GM12891 (cell line): ENCODE results near the gene BIVM. TPM values are rescaled to one million over a fixed set of nuclear protein-coding genes. Genes with fewer than 3 reads are reported as not detected.

Source experiments
- DNase-seq: peaks from one replicate; pipeline ENCODE4 v3.0.0; 2011; ENCODE audit warnings: low spot score; ENCODE audit not compliant: insufficient read length
- FAIRE-seq: peaks from 2 replicates; lab custom pipeline; 2011; peaks lifted over from hg19 to GRCh38; lab: Jason Lieb, UNC
- PAX5 ChIP-seq: IDR thresholded peaks from 2 replicates; pipeline ENCODE4 v1.6.1; 2011; ENCODE audit warnings: low read length, moderate library complexity, mild to moderate bottlenecking; ENCODE audit not compliant: insufficient read depth, severe bottlenecking
- POLR2A ChIP-seq: IDR thresholded peaks from 2 replicates; pipeline ENCODE4 v1.6.1; 2011; ENCODE audit warnings: low read depth, low read length, control low read depth
- POLR2AphosphoS5 ChIP-seq: IDR thresholded peaks from 2 replicates; pipeline ENCODE4 v1.6.1; 2011; ENCODE audit warnings: low read depth, low read length, control low read depth
- POU2F2 ChIP-seq: IDR thresholded peaks from 2 replicates; pipeline ENCODE4 v1.6.1; 2011; ENCODE audit warnings: low read depth, mild to moderate bottlenecking, control low read depth, low read length, moderate library complexity
- SPI1 ChIP-seq: IDR thresholded peaks from 2 replicates; pipeline ENCODE4 v1.6.1; 2011; ENCODE audit warnings: low read depth, low read length, control low read depth
- TAF1 ChIP-seq: IDR thresholded peaks from 2 replicates; pipeline ENCODE4 v1.6.1; 2011; ENCODE audit warnings: low read depth, low read length, control low read depth
- polyA plus RNA-seq: library from polyadenylated mRNA; unstranded; fragments of >200 nt; gene quantifications from one replicate; pipeline ENCODE4 v1.2.1, GENCODE V29; 2012; ENCODE audit warnings: low read depth, missing spikeins, inconsistent platforms; ENCODE audit not compliant: missing spikeins

The BIVM gene, protein sequence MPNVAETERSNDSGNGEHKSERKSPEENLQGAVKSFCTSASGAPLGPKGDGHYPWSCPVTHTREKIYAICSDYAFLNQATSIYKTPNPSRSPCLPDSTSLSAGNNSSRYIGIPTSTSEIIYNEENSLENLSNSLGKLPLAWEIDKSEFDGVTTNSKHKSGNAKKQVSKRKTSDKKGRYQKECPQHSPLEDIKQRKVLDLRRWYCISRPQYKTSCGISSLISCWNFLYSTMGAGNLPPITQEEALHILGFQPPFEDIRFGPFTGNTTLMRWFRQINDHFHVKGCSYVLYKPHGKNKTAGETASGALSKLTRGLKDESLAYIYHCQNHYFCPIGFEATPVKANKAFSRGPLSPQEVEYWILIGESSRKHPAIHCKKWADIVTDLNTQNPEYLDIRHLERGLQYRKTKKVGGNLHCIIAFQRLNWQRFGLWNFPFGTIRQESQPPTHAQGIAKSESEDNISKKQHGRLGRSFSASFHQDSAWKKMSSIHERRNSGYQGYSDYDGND
- polyA plus RNA-seq = 8.1 TPM

DNA sequence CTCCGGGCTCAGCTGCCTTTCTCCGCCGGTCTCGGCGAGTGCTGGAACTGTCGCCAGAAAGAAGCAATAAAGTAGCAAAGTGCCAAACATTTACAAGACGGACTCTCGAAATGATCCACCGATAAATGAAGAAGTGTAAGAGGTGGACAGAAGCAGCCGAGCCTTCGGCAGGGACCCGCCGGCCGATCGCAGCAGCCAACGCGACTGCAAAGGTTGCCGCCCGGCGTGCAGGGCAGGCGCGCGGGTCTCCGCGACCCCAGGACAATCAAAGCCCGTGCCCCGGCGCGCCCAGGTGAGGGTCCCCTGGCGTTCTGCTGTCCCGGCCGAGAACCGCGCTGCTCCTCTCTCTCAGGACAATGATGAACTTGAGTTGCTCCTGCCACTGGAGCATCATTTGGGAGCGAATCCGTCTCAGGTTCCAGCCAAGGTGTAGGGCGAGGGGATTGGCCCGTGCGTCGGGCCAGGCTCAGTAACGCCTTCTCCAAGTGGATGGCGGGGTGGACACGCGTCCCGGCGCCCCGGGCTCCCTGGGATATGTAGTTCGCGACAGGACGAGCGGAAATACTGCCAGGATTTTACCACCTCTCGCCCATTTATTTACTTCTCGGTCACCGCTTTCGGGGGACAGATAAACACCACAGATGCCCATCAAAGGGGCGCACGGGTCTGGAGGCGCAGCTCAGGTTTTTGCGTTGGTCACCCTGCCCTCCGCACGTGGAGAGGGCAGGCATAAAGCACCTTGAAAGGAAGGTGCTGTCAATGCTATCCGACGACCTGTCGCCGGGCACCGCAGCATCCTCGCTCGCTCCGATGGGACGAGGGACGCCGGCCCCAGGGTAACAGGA is at the start of gene BIVM, which contains the start of gene POGLUT2:
Gene BIVM, plus strand, starts transcription at position 539 of the 845 bp plus-strand sequence. CDS start 8,149 bp downstream, outside the sequence.
Gene POGLUT2, minus strand, starts transcription at position 396 of the 845 bp plus-strand sequence. Its CDS starts 306 bp downstream, at position 90.
- FAIRE-seq (peak; percentile 92), DNase-seq (peak; percentile 83)
- no peak for TF ChIP-seq POLR2A
- no peak for TF ChIP-seq TAF1
- TF ChIP-seq PAX5 = no peak
- TF ChIP-seq POU2F2 = no peak
- TF ChIP-seq SPI1 = no peak
- no peak for TF ChIP-seq POLR2AphosphoS5

DNA sequence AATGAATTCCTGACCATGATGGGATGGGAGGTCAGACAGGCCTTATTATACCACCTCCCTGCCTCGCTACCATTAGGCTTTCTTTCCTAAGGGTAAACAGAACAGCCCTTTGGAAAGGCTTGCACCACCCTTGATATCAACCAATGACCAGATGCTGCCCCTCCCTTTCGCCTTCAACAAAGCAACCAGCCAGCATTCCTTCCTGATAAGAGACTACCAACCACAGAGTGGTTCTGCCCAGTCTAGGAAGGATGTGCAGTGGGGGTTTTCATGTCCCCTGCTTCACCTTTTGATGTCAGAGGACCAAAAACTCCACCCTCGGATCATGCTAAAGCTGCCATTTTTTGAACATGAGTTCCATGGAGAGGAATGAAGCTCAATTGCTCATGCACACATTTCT is 47.0 kb upstream of the BIVM start:
- TF ChIP-seq POLR2AphosphoS5 (no peak), PAX5 (no peak), SPI1 (no peak), POU2F2 (no peak), POLR2A (no peak)
- FAIRE-seq (no peak), DNase-seq (no peak)

DNA sequence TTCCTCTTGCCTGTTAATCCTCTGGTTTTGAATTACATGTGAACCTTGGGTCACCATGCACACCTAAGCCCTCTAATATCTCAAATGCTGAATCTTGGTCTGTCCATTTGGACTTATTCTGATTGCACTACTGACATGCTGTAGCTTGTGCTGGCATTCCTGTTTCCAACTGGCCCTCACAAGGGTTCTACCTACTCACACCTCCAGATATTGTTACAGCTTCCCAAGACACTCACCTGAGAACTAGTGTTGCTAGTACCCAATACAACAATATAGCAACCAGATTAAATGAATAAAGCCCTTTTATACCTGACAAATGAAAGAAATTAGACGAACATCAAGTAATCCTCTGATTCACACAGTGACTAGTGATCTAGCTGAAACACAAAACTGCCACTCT is 41.9 kb upstream of the BIVM start:
- no peak for FAIRE-seq
- no peak for DNase-seq
- no peak for TF ChIP-seq SPI1
- TF ChIP-seq POLR2A = no peak
- no peak for TF ChIP-seq PAX5
- TF ChIP-seq POU2F2 = no peak
- TF ChIP-seq POLR2AphosphoS5 = no peak
- no peak for TF ChIP-seq TAF1

DNA sequence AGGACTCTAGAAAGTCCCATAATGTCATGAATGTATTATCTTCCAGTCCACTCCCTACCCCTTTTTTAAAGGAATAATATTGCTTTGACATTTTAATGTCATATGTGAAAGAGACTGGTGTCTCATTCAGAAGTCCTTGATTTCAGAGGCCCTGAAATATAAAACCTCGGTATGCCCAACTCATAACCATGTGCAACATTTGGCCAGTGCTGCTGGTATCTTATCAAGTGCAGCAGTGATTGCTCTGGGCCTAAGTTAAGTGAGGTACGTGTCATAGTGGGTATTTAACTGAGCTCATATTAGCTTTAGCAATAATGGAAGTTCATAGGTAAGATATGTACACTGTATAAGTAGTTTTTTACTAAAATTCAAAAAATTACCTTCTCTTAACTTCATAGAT is 40.1 kb upstream of the BIVM start:
- TF ChIP-seq POLR2AphosphoS5 = no peak
- TF ChIP-seq TAF1 = no peak
- no peak for TF ChIP-seq POLR2A
- no peak for TF ChIP-seq SPI1
- TF ChIP-seq POU2F2 = no peak
- TF ChIP-seq PAX5 = no peak
- FAIRE-seq (no peak), DNase-seq (no peak)

DNA sequence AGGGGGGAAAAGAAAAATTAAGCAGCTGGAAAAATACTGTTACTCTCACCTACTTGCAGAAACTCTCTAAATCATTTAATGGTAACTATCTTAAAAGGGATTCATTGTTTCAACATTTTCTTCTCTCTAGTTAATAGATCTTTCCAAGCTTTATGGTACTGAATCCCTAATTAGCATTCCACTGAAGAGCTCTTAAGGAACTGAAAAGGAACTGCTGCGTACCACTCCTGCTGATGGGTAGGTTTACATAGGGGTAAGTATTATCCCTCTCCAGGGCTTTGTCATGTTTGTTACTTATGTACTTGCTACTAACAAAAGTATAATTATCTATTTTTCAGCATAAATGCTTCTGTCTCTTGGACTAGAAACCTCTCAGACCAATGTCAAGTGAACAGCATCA is 37.8 kb upstream of the BIVM start:
- DNase-seq = no peak
- no peak for TF ChIP-seq POLR2A
- TF ChIP-seq POLR2AphosphoS5 = no peak
- no peak for TF ChIP-seq SPI1
- no peak for TF ChIP-seq PAX5
- TF ChIP-seq TAF1 = no peak
- TF ChIP-seq POU2F2 = no peak
- FAIRE-seq = no peak

DNA sequence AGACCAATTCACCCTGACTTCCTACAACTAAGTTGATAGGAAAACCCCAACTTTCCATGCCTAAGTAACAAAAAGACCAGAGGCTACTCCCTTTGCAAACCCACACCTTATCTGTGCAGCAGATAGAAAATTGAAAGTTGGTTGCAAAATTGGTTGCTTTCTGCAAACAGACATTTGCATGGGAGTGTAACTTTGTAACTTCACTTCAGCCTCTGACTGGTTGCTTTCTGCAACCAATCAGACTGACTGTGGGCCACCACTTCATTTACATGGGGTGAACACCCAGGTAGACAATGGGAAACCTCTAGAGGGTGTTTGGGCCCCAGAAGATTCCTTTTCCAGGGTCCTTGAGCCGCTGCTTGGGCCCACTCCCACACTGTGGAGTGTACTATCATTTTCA is 35.2 kb upstream of the BIVM start:
- FAIRE-seq = peak; percentile 51
- no peak for DNase-seq
- TF ChIP-seq TAF1 (no peak), POLR2A (no peak), POU2F2 (no peak), SPI1 (no peak), PAX5 (no peak), POLR2AphosphoS5 (no peak)

DNA sequence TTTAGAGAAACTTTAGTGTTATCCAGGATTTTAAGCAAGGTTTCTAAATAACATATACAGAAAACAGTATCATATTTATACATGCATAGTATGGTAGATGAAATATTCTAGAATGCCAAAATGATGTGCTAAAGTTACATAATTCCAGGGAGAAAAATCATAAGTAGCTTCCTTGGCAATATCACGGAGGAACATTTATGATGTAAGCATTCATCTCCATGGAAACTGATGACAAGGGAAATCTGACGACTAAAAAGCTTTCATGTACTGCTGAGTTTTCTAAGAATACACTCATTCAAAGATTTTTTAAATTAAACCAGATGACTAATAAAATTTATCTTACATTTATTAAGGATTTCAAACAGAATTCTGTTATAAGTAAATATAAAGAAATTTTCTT is 30.0 kb upstream of the BIVM start:
- DNase-seq (no peak), FAIRE-seq (no peak)
- TF ChIP-seq TAF1 (no peak), SPI1 (no peak), POU2F2 (no peak), POLR2A (no peak), PAX5 (no peak), POLR2AphosphoS5 (no peak)

DNA sequence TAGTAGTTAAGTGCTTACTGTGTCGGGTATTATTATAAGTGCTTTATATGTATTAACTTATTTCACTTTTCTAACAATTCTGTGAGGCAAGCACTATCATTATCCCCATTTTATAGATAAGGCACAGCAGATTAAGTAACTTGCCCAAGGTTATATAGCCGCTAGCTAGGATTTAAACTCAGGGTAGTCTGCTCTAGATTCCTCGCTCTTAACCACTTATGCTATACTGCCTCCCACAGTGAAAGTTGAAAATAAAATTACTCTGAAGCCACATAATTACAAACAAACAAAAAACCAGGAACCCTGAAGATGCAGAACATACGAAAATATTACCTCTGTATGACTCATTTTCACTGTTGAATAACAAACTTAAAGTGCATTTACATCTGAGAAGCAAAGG is 29.2 kb upstream of the BIVM start:
- TF ChIP-seq POU2F2 = no peak
- TF ChIP-seq POLR2A = no peak
- no peak for TF ChIP-seq PAX5
- no peak for TF ChIP-seq POLR2AphosphoS5
- TF ChIP-seq TAF1 = no peak
- no peak for TF ChIP-seq SPI1
- DNase-seq (no peak), FAIRE-seq (no peak)

DNA sequence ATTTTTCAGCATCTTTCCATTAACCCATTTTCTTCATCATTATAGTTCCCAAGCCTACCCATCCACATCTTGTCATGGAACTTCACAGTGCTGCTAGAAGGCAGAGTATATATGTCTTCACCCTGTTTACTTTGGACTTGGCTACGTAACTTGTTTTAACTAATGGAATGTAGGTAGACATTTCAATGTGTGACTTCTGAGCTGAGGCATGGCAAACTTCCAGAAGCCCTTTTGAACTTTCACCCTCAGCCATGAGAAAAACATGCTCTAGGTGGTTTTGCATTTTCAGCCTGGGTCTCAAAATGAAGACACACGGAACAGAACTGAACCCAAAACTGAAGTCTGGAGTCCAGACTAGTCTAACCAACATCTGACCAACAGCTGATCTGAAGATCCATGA is 28.5 kb upstream of the BIVM start:
- no peak for TF ChIP-seq POLR2AphosphoS5
- TF ChIP-seq SPI1 = no peak
- no peak for TF ChIP-seq POU2F2
- TF ChIP-seq PAX5 = no peak
- no peak for TF ChIP-seq POLR2A
- no peak for TF ChIP-seq TAF1
- FAIRE-seq (no peak), DNase-seq (no peak)
